Measurements from ENCODE around the gene CEACAM16. TPM values are rescaled to one million over a fixed set of nuclear protein-coding genes. Genes with fewer than 3 reads are reported as not detected.

Gene CEACAM16
- total RNA-seq, 1 donor from 2014 or later, result not detected

- Mint-ChIP-seq H3K36me3 (ENCODE audit: low read depth, unreplicated experiment) (no peaks in the 10 kb centered on the region), H3K4me3 (ENCODE audit: unreplicated experiment) (no peak overlapping the region), H3K4me1 (ENCODE audit: unreplicated experiment) (peaks cover 5% of the 10 kb centered on the region), H3K27ac (ENCODE audit: unreplicated experiment) (no peak overlapping the region), H3K27me3 (ENCODE audit: unreplicated experiment) (peaks cover 16% of the 10 kb centered on the region), H3K9me3 (ENCODE audit: unreplicated experiment) (no peaks in the 10 kb centered on the region)
- no peak for TF ChIP-seq CTCF (IDR thresholded peaks at IDR 0.05; ENCODE audit: unreplicated experiment)
- no peak for DNase-seq (ENCODE audit: low spot score)
Observed at GRCh38 chr19:44742330-44743061, 43.5 kb downstream of the CEACAM16 start.

- peaks cover 4% of the 10 kb centered on the region for H3K36me3 Mint-ChIP-seq (ENCODE audit: low read depth, unreplicated experiment)
- no peak for DNase-seq (ENCODE audit: low spot score)
- no peaks in the 10 kb centered on the region for H3K9me3 Mint-ChIP-seq (ENCODE audit: unreplicated experiment)
- H3K27me3 Mint-ChIP-seq (ENCODE audit: unreplicated experiment), result peaks cover 32% of the 10 kb centered on the region
- H3K4me1 Mint-ChIP-seq (ENCODE audit: unreplicated experiment), result peaks cover 10% of the 10 kb centered on the region
- H3K4me3 Mint-ChIP-seq (ENCODE audit: unreplicated experiment), result no peak overlapping the region
- H3K27ac Mint-ChIP-seq (ENCODE audit: unreplicated experiment), result no peak overlapping the region
- no peak for TF ChIP-seq CTCF (IDR thresholded peaks at IDR 0.05; ENCODE audit: unreplicated experiment)
Observed at GRCh38 chr19:44744871-44745332, 46.0 kb downstream of the CEACAM16 start.

- no peak for TF ChIP-seq CTCF (IDR thresholded peaks at IDR 0.05; ENCODE audit: unreplicated experiment)
- H3K4me1 Mint-ChIP-seq (ENCODE audit: unreplicated experiment), result peaks cover 10% of the 10 kb centered on the region
- H3K4me3 Mint-ChIP-seq (ENCODE audit: unreplicated experiment), result no peak overlapping the region
- no peak for DNase-seq (ENCODE audit: low spot score)
- peaks cover 4% of the 10 kb centered on the region for H3K36me3 Mint-ChIP-seq (ENCODE audit: low read depth, unreplicated experiment)
- H3K27ac Mint-ChIP-seq (ENCODE audit: unreplicated experiment), result no peak overlapping the region
- H3K27me3 Mint-ChIP-seq (ENCODE audit: unreplicated experiment), result peaks cover 33% of the 10 kb centered on the region
- H3K9me3 Mint-ChIP-seq (ENCODE audit: unreplicated experiment), result no peaks in the 10 kb centered on the region
Observed at GRCh38 chr19:44745341-44745831, 46.4 kb downstream of the CEACAM16 start.

- no peaks in the 10 kb centered on the region for H3K9me3 Mint-ChIP-seq (ENCODE audit: unreplicated experiment)
- H3K4me3 Mint-ChIP-seq (ENCODE audit: unreplicated experiment), result peak overlapping the region; percentile 59
- TF ChIP-seq CTCF (IDR thresholded peaks at IDR 0.05; ENCODE audit: unreplicated experiment), result no peak
- DNase-seq (ENCODE audit: low spot score), result no peak
- H3K27ac Mint-ChIP-seq (ENCODE audit: unreplicated experiment), result peak overlapping the region; percentile 57
- peaks cover 10% of the 10 kb centered on the region for H3K4me1 Mint-ChIP-seq (ENCODE audit: unreplicated experiment)
- peaks cover 39% of the 10 kb centered on the region for H3K27me3 Mint-ChIP-seq (ENCODE audit: unreplicated experiment)
- peaks cover 4% of the 10 kb centered on the region for H3K36me3 Mint-ChIP-seq (ENCODE audit: low read depth, unreplicated experiment)
Observed at GRCh38 chr19:44745887-44746600, 47.1 kb downstream of the CEACAM16 start.

GRCh38 chr19:44746616-44746945 is 47.6 kb downstream of the CEACAM16 start:
- H3K4me1 Mint-ChIP-seq (ENCODE audit: unreplicated experiment), result peaks cover 10% of the 10 kb centered on the region
- peaks cover 39% of the 10 kb centered on the region for H3K27me3 Mint-ChIP-seq (ENCODE audit: unreplicated experiment)
- peak overlapping the region; percentile 57 for H3K27ac Mint-ChIP-seq (ENCODE audit: unreplicated experiment)
- TF ChIP-seq CTCF (IDR thresholded peaks at IDR 0.05; ENCODE audit: unreplicated experiment), result no peak
- peaks cover 4% of the 10 kb centered on the region for H3K36me3 Mint-ChIP-seq (ENCODE audit: low read depth, unreplicated experiment)
- no peak for DNase-seq (ENCODE audit: low spot score)
- no peaks in the 10 kb centered on the region for H3K9me3 Mint-ChIP-seq (ENCODE audit: unreplicated experiment)
- H3K4me3 Mint-ChIP-seq (ENCODE audit: unreplicated experiment), result peak overlapping the region; percentile 82

Measured in endothelial cell (in vitro differentiated cells).